ENCODE results near the gene RRAGD. TPM values are rescaled to one million over a fixed set of nuclear protein-coding genes. Genes with fewer than 3 reads are reported as not detected.

The RRAGD gene
- total RNA-seq, 4 donors from 2014 or later: 53.6 to 173 (median 106) TPM

GRCh38 chr6:89339565-89339964, 72.5 kb downstream of the RRAGD start:
- intact Hi-C loops (cut with DNase I; ENCODE audit: low total_unique reads): no loop called here
- peaks cover under 1 to 8% of the 10 kb centered on the region in 2 donors for H3K4me1 ChIP-seq
- H3K4me3 ChIP-seq: no peak overlapping the region
- no peaks in the 10 kb centered on the region for H3K9me3 ChIP-seq
- H3K27me3 ChIP-seq: no peaks in the 10 kb centered on the region
- ATAC-seq (no peak), DNase-seq (no peak)
- in situ Hi-C loops (cut with MboI; ENCODE audit: low sequenced_read_pairs in 4 of 4): no loop called here
- peaks cover 2 to 59% of the 10 kb centered on the region in 2 donors for H3K36me3 ChIP-seq
- H3K27ac ChIP-seq: no peak overlapping the region
- TF ChIP-seq CTCF (IDR thresholded peaks at IDR 0.05 in 4 of 5, conservative IDR thresholded peaks at IDR 0.05 in 1 of 5) (no peak), POLR2A (IDR thresholded peaks at IDR 0.05) (no peak)

- TF ChIP-seq POLR2A (IDR thresholded peaks at IDR 0.05): no peak
- TF ChIP-seq CTCF (IDR thresholded peaks at IDR 0.05 in 4 of 5, conservative IDR thresholded peaks at IDR 0.05 in 1 of 5): no peak
- intact Hi-C loops (cut with DNase I; ENCODE audit: low total_unique reads): no loop called here
- H3K27ac ChIP-seq: no peak overlapping the region
- peaks cover 2 to 63% of the 10 kb centered on the region in 2 donors for H3K36me3 ChIP-seq
- no peaks in the 10 kb centered on the region for H3K27me3 ChIP-seq
- DNase-seq (no peak), ATAC-seq (no peak)
- peaks cover 0 to 5% of the 10 kb centered on the region in 2 donors for H3K4me1 ChIP-seq
- in situ Hi-C loops (cut with MboI; ENCODE audit: low sequenced_read_pairs in 4 of 4): no loop called here
- no peak overlapping the region for H3K4me3 ChIP-seq
- H3K9me3 ChIP-seq: no peaks in the 10 kb centered on the region
Observed at GRCh38 chr6:89335164-89335563, 76.9 kb downstream of the RRAGD start.

DNA sequence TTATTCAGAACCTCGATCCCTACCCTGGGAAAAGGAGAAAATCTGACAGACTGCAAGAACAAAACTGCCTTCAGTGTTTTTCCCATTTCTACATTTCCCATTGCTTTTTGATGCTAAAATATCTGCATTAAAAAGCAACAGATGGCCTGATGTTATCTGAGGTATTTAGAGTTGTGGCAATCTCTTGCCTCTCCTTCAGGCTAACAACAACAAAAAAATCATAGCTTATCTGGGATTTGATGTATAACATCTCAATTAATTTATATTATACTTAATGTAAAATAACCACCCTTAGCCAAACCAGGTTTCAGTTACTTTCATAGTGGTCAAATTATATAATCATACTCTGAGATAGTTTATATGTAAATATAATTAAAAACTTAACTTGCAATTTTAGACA, 81.2 kb downstream of the RRAGD start:
- Histone ChIP-seq H3K9me3 (no peaks in the 10 kb centered on the region), H3K4me3 (no peak overlapping the region), H3K36me3 (peaks cover 2 to 72% of the 10 kb centered on the region in 2 donors), H3K4me1 (no peaks in the 10 kb centered on the region), H3K27me3 (no peaks in the 10 kb centered on the region), H3K27ac (no peak overlapping the region)
- in situ Hi-C loops (cut with MboI; ENCODE audit: low sequenced_read_pairs in 4 of 4): no loop called here
- intact Hi-C loops (cut with DNase I; ENCODE audit: low total_unique reads): no loop called here
- DNase-seq (no peak), ATAC-seq (no peak)
- TF ChIP-seq POLR2A (IDR thresholded peaks at IDR 0.05) (no peak), CTCF (IDR thresholded peaks at IDR 0.05 in 4 of 5, conservative IDR thresholded peaks at IDR 0.05 in 1 of 5) (no peak)

- ATAC-seq (no peak), DNase-seq (no peak)
- H3K36me3 ChIP-seq: peaks cover 2 to 54% of the 10 kb centered on the region in 2 donors
- TF ChIP-seq CTCF (IDR thresholded peaks at IDR 0.05 in 4 of 5, conservative IDR thresholded peaks at IDR 0.05 in 1 of 5) (no peak), POLR2A (IDR thresholded peaks at IDR 0.05) (no peak)
- no peak overlapping the region for H3K4me3 ChIP-seq
- intact Hi-C loops (cut with DNase I; ENCODE audit: low total_unique reads) (no loop called here), in situ Hi-C loops (cut with MboI; ENCODE audit: low sequenced_read_pairs in 4 of 4) (no loop called here)
- H3K9me3 ChIP-seq: no peaks in the 10 kb centered on the region
- no peak overlapping the region for H3K27ac ChIP-seq
- H3K27me3 ChIP-seq: no peaks in the 10 kb centered on the region
- H3K4me1 ChIP-seq: no peaks in the 10 kb centered on the region
Observed at GRCh38 chr6:89328976-89329375, 83.1 kb downstream of the RRAGD start.

DNA sequence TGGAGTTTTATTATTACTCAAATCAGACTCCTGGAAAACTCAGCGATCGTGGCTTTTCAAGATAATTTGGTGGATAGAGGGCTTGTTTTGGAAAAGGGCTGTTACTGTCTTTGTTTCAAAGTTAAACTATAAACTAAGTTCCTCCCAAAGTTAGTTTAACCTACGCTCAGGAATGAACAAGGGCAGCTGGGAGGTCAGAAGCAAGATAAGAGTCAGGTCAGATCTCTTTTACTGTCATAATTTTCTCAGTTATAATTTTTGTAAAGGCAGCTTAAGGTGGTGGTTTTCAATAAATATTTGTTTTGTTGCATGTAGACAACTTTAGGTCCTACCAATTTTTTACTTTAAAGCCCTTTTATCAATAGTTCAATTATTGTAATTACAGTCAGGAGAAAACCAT, 87.8 kb downstream of the RRAGD start:
- no peaks in the 10 kb centered on the region for H3K27me3 ChIP-seq
- no peak overlapping the region for H3K4me3 ChIP-seq
- no peak for DNase-seq
- TF ChIP-seq POLR2A (IDR thresholded peaks at IDR 0.05): no peak
- no peak for TF ChIP-seq CTCF (IDR thresholded peaks at IDR 0.05 in 4 of 5, conservative IDR thresholded peaks at IDR 0.05 in 1 of 5)
- in situ Hi-C loops (cut with MboI; ENCODE audit: low sequenced_read_pairs in 4 of 4) (no loop called here), intact Hi-C loops (cut with DNase I; ENCODE audit: low total_unique reads) (no loop called here)
- peaks cover 0 to 7% of the 10 kb centered on the region in 2 donors for H3K4me1 ChIP-seq
- H3K27ac ChIP-seq: peak overlapping the region in 3 of 4 donors; percentile 45 to 49 (median 49)
- H3K36me3 ChIP-seq: peaks cover 2 to 34% of the 10 kb centered on the region in 2 donors
- H3K9me3 ChIP-seq: no peaks in the 10 kb centered on the region
- no peak for ATAC-seq
